GM13977 (cell line): Measurements from ENCODE around the gene USP37.
"Not testable (repeated sequence)": the region's sequence is repeated elsewhere in the genome, so short reads cannot be mapped to it uniquely, and the experiment has no call there.

Experiments
- DNase-seq: peaks from one replicate; pipeline ENCODE4 v3.0.0; 2012; ENCODE audit warnings: low spot score
- CTCF ChIP-seq: IDR thresholded peaks from 2 replicates; pipeline ENCODE4 v1.5.1; 2012; ENCODE audit warnings: mild to moderate bottlenecking, control low read depth; ENCODE audit not compliant: insufficient read depth; ENCODE audit errors: extremely low read depth, missing control alignments
- in situ Hi-C: fragments of 300-500 bp; cut with MboI; formaldehyde crosslinking; loops from one replicate; pipeline ENCODE4 v1.12.0; 2022; ENCODE audit warnings: low sequenced_read_pairs, low pct_unique_long_range_greater_than_20kb, mixed read lengths, inconsistent platforms; ENCODE audit not compliant: unreplicated experiment

The USP37 gene

GRCh38 chr2:218529990-218530389, 38.2 kb downstream of the USP37 start:
- no peak for TF ChIP-seq CTCF
- in situ Hi-C loops: no loop called here
- DNase-seq: no peak

GRCh38 chr2:218528409-218528808, 39.7 kb downstream of the USP37 start:
- in situ Hi-C loops, DNase-seq: not testable (repeated sequence)

GRCh38 chr2:218523651-218524050, 44.5 kb downstream of the USP37 start:
- TF ChIP-seq CTCF: no peak
- no peak for DNase-seq
- in situ Hi-C loops: no loop called here

GRCh38 chr2:218518876-218519275, 49.3 kb downstream of the USP37 start:
- no peak for DNase-seq
- in situ Hi-C loops: no loop called here
- TF ChIP-seq CTCF: no peak

- in situ Hi-C loops: no loop called here
- peak; percentile 54 for DNase-seq
- TF ChIP-seq CTCF: no peak
Observed at GRCh38 chr2:218517434-218518206, 50.5 kb downstream of the USP37 start.

GRCh38 chr2:218516614-218517013, 51.5 kb downstream of the USP37 start:
- in situ Hi-C loops: no loop called here
- no peak for DNase-seq
- TF ChIP-seq CTCF: peak; percentile 34

GRCh38 chr2:218513676-218514075, 54.5 kb downstream of the USP37 start:
- no peak for DNase-seq
- no peak for TF ChIP-seq CTCF
- in situ Hi-C loops: no loop called here
